Stimulated activated CD8-positive, alpha-beta memory T cell treated with anti-CD3 and anti-CD28 coated beads, Interleukin-15, amount 100 ng/mL, for 4 hours (primary cell): ENCODE data around the gene HINFP.
A peak's percentile ranks its signal among the peaks of the same experiment; 100 is the strongest.
"Not testable (repeated sequence)": the region's sequence is repeated elsewhere in the genome, so short reads cannot be mapped to it uniquely, and the experiment has no call there.

Experiments
- DNase-seq, 2 donors: peaks; one replicate each; pipeline ENCODE4 v3.0.0-alpha.2; 2020; ENCODE audit warnings: low read depth in 2 of 2

Gene HINFP

GRCh38 chr11:119155733-119156492 is 34.5 kb downstream of the HINFP start:
- DNase-seq, result no peak

GRCh38 chr11:119156496-119156895 is 35.1 kb downstream of the HINFP start:
- DNase-seq, result no peak

- no peak for DNase-seq
These were observed 35.7 kb downstream of the HINFP start for GRCh38 chr11:119157063-119157462.

GRCh38 chr11:119158467-119158866 is 37.1 kb downstream of the HINFP start:
- no peak for DNase-seq

- no peak for DNase-seq
These were observed 38.8 kb downstream of the HINFP start for GRCh38 chr11:119160151-119160550.

GRCh38 chr11:119161871-119162270 is 40.5 kb downstream of the HINFP start:
- DNase-seq, result no peak

GRCh38 chr11:119166368-119167076 is 45.1 kb downstream of the HINFP start:
- no peak for DNase-seq

GRCh38 chr11:119167077-119167458 is 45.7 kb downstream of the HINFP start:
- not testable (repeated sequence) for DNase-seq

GRCh38 chr11:119167933-119168332 is 46.6 kb downstream of the HINFP start:
- DNase-seq, result no peak

- DNase-seq, result peak; percentile 58 to 65
These were observed 47.3 kb downstream of the HINFP start, which contains the start of gene NLRX1 for GRCh38 chr11:119168471-119169281. NLRX1 (plus strand) TSS chr11:119168725; CDS start chr11:119171404, 2,679 bp downstream.

GRCh38 chr11:119169282-119169719 is 47.9 kb downstream of the HINFP start:
- no peak for DNase-seq

GRCh38 chr11:119172513-119172912 is 51.1 kb downstream of the HINFP start:
- no peak for DNase-seq

- DNase-seq, result no peak
These were observed 52.1 kb downstream of the HINFP start for GRCh38 chr11:119173453-119173852.

- no peak for DNase-seq
These were observed 54.2 kb downstream of the HINFP start for GRCh38 chr11:119175493-119176077.

GRCh38 chr11:119178166-119178680 is 56.8 kb downstream of the HINFP start:
- no peak for DNase-seq

GRCh38 chr11:119179342-119179741 is 58.0 kb downstream of the HINFP start:
- no peak for DNase-seq

GRCh38 chr11:119179983-119180382 is 58.6 kb downstream of the HINFP start:
- no peak for DNase-seq

- DNase-seq, result no peak
These were observed 59.6 kb downstream of the HINFP start for GRCh38 chr11:119180729-119181676.

- DNase-seq, result no peak
These were observed 60.5 kb downstream of the HINFP start for GRCh38 chr11:119181677-119182412.

GRCh38 chr11:119184399-119184798 is 63.0 kb downstream of the HINFP start:
- not testable (repeated sequence) for DNase-seq
